ENCODE data around the gene LMBRD1.

GRCh38 chr6:69775585-69775849 lies 21.3 kb downstream of the LMBRD1 start:
- no peak for TF ChIP-seq CTCF (IDR thresholded peaks at IDR 0.05; ENCODE audit: poor library complexity)
- no peak for TF ChIP-seq EZH2phosphoT487 (IDR thresholded peaks at IDR 0.05; ENCODE audit: low read depth, severe bottlenecking, unreplicated experiment)

Measured in hepatocyte (in vitro differentiated cells).